Adrenal gland (tissue), 5 donors: Measurements from ENCODE around the gene OLFM1.

Experiments
- CTCF ChIP-seq, 6 experiments: fragments of 450-650 bp in 4 of 6; fragments of 200-600 bp in 2 of 6; sonication (generic) in 1 of 6; IDR thresholded peaks; 1 replicate in 5 of 6; 2 replicates in 1 of 6; pipeline versions ENCODE4 v1.5.1 to v1.8.0; 2016 to 2021; ENCODE audit warnings: antibody characterized with exemption in 6 of 6, mild to moderate bottlenecking in 2 of 6, moderate library complexity in 1 of 6
- POLR2A ChIP-seq, 2 donors: fragments of 450-650 bp; IDR thresholded peaks; one replicate each; pipeline ENCODE4 v1.6.1; 2017; ENCODE audit warnings: antibody characterized with exemption in 2 of 2, mild to moderate bottlenecking in 2 of 2, moderate library complexity in 1 of 2
- donor health status: DM: no; HTN: no; CAD: no.

GRCh38 chr9:135076143-135076875 is 11.2 kb upstream of the OLFM1 start:
- TF ChIP-seq CTCF (IDR thresholded peaks at IDR 0.05), result no peak
- no peak for TF ChIP-seq POLR2A (IDR thresholded peaks at IDR 0.05)
